Endothelial cell (in vitro differentiated cells): ENCODE results near the gene RAD50. TPM values are rescaled to one million over a fixed set of nuclear protein-coding genes. Genes with fewer than 3 reads are reported as not detected.
A peak's percentile ranks its signal among the peaks of the same experiment; 100 is the strongest.
"Not testable (repeated sequence)": the region's sequence is repeated elsewhere in the genome, so short reads cannot be mapped to it uniquely, and the experiment has no call there.

Experiments used
- DNase-seq: peaks from one replicate; pipeline ENCODE4 v3.0.0; 2021; ENCODE audit warnings: low spot score
- H3K27ac Mint-ChIP-seq: one replicate; pipeline ENCODE4 v1.8.0; 2021; ENCODE audit warnings: mixed read lengths, inconsistent platforms; ENCODE audit not compliant: unreplicated experiment
- H3K27me3 Mint-ChIP-seq: one replicate; pipeline ENCODE4 v1.8.0; 2021; ENCODE audit warnings: mild to moderate bottlenecking, moderate library complexity, mixed read lengths, inconsistent platforms; ENCODE audit not compliant: unreplicated experiment
- H3K36me3 Mint-ChIP-seq: one replicate; pipeline ENCODE4 v1.8.0; 2021; ENCODE audit warnings: mild to moderate bottlenecking, low read depth, mixed read lengths, inconsistent platforms; ENCODE audit not compliant: unreplicated experiment
- H3K4me1 Mint-ChIP-seq: one replicate; pipeline ENCODE4 v1.8.0; 2021; ENCODE audit warnings: mild to moderate bottlenecking, mixed read lengths, inconsistent platforms; ENCODE audit not compliant: unreplicated experiment
- H3K4me3 Mint-ChIP-seq: one replicate; pipeline ENCODE4 v1.8.0; 2021; ENCODE audit warnings: mild to moderate bottlenecking, mixed read lengths, inconsistent platforms; ENCODE audit not compliant: unreplicated experiment
- H3K9me3 Mint-ChIP-seq: one replicate; pipeline ENCODE4 v1.8.0; 2021; ENCODE audit warnings: mixed read lengths, inconsistent platforms; ENCODE audit not compliant: unreplicated experiment
- CTCF ChIP-seq: fragments of 200-600 bp; sonication (generic); IDR thresholded peaks from one replicate; pipeline ENCODE4 v1.5.0; 2021; ENCODE audit warnings: antibody characterized with exemption; ENCODE audit not compliant: unreplicated experiment
- total RNA-seq: library from RNA; stranded (reverse); fragmentation: NEBNext Ultra II Directional; extraction: Animal tissue kit (Norgen Biotek cat#: 25700); gene quantifications from one replicate; pipeline ENCODE4 v1.2.1, GENCODE V29; 2021; ENCODE audit not compliant: unreplicated experiment

The RAD50 gene
- total RNA-seq, 1 donor from 2014 or later, result 20.0 TPM

GRCh38 chr5:132629230-132629944 lies 72.6 kb downstream of the RAD50 start:
- H3K27me3 Mint-ChIP-seq, result peaks cover 4% of the 10 kb centered on the region
- H3K9me3 Mint-ChIP-seq, result no peaks in the 10 kb centered on the region
- no peaks in the 10 kb centered on the region for H3K36me3 Mint-ChIP-seq
- no peak for TF ChIP-seq CTCF
- DNase-seq, result no peak
- no peaks in the 10 kb centered on the region for H3K4me1 Mint-ChIP-seq
- H3K4me3 Mint-ChIP-seq, result no peak overlapping the region
- H3K27ac Mint-ChIP-seq, result peak overlapping the region; percentile 33

DNA sequence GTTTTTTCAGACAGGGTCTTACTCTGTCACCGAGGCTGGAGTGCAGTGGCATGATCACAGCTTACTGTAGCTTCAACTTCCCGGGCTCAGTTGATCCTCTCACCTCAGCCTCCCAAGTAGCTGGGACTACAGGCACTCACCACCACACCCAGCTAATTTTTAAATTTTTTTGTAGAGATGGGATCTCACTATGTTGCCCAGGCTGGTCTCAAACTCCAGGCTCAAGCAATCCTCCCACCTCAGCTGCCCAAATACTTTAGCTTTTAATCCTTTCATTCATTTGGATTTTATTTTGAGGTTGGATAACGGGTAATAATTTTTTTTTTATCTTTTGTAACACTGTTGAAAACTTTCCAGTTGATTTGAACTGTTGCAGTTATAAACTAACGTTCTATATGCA lies 76.8 kb downstream of the RAD50 start:
- not testable (repeated sequence) for H3K4me3 Mint-ChIP-seq, H3K27ac Mint-ChIP-seq, H3K36me3 Mint-ChIP-seq, H3K27me3 Mint-ChIP-seq, H3K4me1 Mint-ChIP-seq, DNase-seq, H3K9me3 Mint-ChIP-seq

DNA sequence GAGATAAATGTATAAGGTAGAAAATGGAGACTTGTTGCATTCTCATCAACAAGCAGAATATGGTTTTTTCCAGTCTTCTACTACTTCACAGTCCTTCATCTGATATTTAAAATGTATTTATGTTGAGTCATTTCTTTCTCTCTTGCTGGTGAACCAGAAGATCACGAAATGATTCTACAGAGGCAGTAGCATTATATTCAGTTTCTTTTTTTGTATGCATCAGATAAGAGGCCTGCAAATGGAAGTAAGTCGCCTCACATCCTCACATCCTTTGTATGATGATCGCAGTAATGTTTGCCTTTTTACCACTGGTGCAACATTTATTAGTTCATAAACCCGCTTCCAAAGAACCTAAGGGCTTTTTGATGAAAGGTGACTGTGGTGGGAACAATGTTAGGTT lies 79.1 kb downstream of the RAD50 start:
- peaks cover 4% of the 10 kb centered on the region for H3K36me3 Mint-ChIP-seq
- H3K4me3 Mint-ChIP-seq, result no peak overlapping the region
- no peaks in the 10 kb centered on the region for H3K9me3 Mint-ChIP-seq
- H3K27me3 Mint-ChIP-seq, result peaks cover 4% of the 10 kb centered on the region
- peaks cover 16% of the 10 kb centered on the region for H3K4me1 Mint-ChIP-seq
- DNase-seq, result no peak
- no peak for TF ChIP-seq CTCF
- H3K27ac Mint-ChIP-seq, result no peak overlapping the region

GRCh38 chr5:132637241-132637640 lies 80.5 kb downstream of the RAD50 start:
- peaks cover 16% of the 10 kb centered on the region for H3K4me1 Mint-ChIP-seq
- TF ChIP-seq CTCF, result no peak
- H3K27ac Mint-ChIP-seq, result no peak overlapping the region
- no peaks in the 10 kb centered on the region for H3K27me3 Mint-ChIP-seq
- H3K4me3 Mint-ChIP-seq, result no peak overlapping the region
- H3K9me3 Mint-ChIP-seq, result no peaks in the 10 kb centered on the region
- DNase-seq, result no peak
- H3K36me3 Mint-ChIP-seq, result peaks cover 4% of the 10 kb centered on the region

DNA sequence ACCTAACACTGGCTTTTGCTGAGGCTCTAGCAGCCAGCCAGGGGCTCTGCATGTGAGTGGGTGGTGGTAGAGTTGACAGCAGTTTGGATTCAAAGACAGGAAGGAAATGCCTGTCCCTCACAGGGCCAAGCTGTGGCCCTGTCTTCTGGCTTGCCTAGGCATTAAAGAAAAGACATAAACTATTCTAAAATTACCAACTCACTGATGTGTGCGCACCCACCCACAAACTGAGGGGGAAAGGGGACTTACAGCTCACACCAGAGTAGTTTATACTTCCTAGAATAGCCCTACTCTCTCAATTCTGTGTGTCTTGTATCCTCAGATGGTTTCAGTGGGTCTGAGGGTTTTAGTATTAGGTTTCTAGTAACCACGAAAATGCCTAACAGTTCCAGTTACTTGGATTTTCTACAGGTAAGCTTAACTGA lies 82.9 kb downstream of the RAD50 start:
- DNase-seq, result no peak
- H3K27ac Mint-ChIP-seq, result peak overlapping the region; percentile 72
- H3K9me3 Mint-ChIP-seq, result no peaks in the 10 kb centered on the region
- H3K4me3 Mint-ChIP-seq, result no peak overlapping the region
- H3K4me1 Mint-ChIP-seq, result peaks cover 16% of the 10 kb centered on the region
- no peaks in the 10 kb centered on the region for H3K27me3 Mint-ChIP-seq
- H3K36me3 Mint-ChIP-seq, result peaks cover 10% of the 10 kb centered on the region
- TF ChIP-seq CTCF, result no peak
